Right forelimb (tissue), 1 donor: ENCODE data around the gene PRRX2.

Source experiments
- DNase-seq: peaks from one replicate; pipeline ENCODE4 v3.0.0-alpha.2; 2018

Gene PRRX2

DNA sequence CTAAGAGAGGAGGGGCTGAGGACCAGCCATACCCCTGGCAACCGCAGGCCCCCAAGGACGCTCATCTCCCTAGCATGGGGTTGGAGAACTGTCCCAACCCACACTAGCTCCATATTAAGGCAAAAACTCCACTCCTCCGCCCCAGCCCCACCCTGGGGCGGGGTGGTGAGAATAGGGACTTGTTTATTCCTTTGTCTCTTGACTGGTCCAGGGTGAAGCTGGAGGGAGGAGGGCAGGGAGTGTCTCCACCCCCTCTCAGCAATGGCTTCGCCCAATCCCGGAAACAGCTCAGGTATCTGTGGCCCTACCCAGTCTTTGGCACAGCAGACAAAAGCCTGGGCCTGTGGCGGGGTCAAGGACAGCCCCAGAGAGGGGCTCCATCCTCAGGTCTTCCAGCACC is 16.9 kb downstream of the PRRX2 start:
- DNase-seq, result no peak

DNA sequence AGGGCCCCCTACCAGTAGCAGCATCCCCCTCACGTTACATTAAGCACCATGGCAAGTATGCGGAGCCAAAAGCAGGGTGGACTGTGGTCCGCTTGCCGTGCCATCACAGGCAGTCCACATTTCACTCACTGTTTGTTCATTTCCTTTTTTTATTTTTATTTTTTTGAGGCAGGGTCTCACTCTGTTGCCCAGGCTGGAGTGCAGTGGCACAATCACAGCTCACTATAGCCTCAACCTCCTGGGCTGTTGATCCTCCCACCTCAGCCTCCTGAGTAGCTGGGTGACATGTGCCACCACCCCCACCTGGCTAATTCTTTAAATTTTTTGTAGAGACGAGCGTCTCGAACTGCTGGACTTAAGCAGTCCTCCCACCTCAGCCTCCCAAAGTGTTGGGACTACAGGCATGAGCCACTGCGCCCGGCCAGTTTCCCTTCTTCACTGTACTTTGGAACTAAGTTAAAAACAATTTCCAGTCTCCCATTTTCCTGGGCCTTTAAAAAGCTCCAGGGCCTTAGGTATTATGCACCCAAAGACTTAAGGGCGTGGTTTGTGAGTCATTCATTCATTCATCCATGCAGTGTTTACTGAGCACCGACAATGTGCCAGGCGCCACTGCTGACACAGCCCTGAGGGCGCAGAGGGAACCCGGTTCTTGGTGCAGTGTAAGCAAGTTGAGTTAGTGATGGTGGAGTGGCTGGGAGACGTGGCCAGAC is 19.9 kb downstream of the PRRX2 start:
- DNase-seq, result no peak

DNA sequence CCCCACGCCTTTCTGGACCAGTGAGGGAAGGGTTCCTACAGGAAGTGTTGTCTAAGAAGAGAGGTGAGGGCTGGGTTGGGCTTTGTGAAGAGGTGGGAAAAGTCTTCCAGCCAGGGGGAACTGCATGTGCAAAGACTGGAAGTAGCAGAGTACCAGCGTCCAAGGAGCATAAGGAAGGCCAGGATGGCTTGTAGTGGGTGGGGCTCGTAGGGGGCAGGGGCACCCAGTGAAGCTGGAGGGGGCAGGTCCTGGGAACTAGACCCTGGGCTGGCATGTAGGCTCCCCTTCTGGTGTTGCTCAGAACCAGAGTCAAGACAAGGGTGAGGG is 20.4 kb downstream of the PRRX2 start:
- DNase-seq, result no peak

DNA sequence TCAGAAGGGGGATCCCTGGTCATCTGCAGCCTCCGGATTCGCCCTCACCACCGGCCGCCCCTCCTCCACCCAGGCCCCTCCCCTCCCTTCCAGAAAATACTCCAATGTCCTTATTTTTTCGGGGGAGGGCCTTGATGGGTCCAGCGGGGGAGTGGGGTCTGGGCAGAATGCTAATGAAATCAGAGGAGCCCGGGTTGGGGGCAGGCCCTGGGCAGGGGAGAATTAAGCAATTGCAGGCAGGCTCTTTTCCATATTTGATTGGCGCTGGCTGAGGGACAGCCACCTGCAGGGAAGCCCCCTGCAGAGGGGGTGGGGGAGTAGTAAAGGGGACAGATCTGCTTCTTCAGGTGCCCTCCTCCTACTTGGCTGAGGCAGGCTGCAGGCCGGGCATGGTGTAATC is 21.3 kb downstream of the PRRX2 start:
- DNase-seq, result no peak

DNA sequence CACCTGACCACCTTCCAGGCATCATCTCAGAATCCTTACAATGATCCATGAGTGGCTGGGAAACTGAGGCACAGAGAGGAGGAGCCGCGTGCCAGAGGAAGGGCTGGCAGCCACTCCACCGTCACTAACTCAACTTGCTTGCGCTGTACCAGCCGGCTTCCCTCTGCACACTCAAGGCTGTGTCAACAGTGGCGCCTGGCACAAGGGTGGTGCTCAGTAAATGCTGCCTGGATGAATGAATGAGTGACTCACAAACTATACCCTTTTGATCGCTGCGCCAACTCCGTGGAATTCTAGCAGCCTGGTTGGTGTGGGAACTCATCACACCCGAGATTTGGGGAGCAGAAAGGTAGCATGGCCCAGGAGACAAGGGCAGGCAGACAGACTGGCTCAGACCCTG is 21.9 kb downstream of the PRRX2 start:
- DNase-seq, result no peak

DNA sequence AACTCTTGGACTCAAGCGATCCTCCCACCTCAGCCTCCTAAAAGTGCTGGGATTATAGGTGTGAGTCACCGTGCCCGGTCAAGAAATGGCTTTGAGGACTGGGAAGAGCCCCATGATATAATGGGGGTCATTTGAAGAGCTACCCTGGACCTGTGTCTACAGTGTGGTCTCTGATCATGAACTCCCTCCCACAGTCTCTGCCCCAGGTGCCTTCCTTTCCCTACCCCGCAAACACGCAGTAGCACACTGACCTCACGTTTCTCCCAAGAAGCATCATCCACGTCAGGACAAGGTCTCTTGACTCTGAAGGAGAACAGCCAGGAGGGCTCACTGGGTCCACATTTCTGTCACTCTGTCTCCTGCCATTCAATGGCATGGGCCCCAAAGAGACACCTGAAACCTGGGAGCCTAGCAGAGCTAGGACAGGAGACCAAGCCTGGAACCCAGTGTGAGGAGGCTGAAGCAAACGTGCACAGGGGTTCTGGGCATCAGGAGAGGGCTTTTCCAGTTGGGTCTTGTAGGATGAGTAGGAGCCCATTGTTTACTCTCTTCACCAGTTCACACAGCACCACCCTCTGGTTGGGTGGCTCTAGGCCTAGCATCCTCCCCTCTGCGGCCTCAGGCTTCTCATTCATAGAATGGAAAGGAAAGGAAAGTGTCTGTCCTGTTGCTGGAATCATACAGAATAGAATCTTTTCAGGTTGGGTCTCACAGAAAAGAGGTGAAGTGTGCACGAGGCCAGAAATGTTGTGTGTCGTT is 23.0 kb downstream of the PRRX2 start:
- DNase-seq, result no peak

DNA sequence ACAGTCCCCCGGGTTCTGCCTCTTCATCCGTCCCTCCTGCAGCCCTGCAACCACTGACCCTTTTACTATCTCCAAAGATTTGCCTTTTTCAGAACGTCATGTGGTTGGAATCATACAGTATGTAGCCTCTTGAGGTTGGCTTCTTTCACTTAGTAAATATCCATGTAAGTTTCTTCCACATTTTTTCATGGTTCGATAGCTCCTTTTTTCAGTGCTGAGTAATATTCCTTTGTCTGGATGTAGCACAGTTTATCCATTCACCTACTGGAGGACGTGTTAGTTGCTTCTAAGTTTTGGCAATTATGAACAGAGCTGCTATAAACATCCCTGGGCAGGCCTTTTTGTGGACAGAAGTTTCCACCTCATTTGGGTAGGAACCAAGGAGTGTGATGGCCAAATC is 27.1 kb downstream of the PRRX2 start:
- DNase-seq, result no peak

DNA sequence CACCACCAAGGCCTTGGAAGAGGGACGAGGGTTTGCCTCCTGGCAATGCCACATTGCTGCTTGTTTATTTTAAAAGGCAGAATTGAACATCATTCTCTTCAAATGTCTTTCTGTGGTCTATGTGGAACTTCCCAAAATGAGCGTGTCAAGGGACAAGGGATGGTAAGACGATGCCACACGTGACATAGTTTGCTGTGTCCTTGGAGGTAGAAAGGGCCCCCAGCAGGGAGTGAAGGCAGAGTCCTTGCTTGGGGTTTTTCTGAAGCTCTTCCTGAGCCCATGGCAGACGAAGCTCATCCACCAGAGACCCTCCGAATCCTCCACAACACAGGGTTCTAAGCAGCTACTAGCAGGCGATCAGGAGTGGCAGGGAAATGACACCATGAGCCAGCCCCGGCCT is 28.3 kb downstream of the PRRX2 start:
- DNase-seq, result no peak

DNA sequence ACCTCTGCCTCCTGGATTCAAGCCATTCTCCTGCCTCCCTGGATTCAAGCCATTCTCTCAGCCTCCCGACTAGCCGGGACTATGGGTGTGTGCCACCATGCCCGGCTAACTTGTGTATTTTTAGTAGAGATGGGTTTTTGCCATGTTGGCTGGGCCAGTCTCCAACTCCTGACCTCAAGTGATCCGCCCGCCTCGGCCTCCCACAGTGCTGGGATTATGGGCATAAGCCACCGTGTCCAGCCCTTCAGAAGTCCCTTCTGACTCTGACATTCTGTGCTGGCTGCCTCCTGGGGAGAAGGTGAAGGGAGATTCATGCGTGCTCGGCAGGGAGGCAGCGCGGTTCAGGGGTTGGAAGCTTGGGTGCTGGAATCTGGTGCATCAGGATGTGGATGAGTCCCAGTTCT is 28.8 kb downstream of the PRRX2 start:
- DNase-seq, result peak; percentile 60

DNA sequence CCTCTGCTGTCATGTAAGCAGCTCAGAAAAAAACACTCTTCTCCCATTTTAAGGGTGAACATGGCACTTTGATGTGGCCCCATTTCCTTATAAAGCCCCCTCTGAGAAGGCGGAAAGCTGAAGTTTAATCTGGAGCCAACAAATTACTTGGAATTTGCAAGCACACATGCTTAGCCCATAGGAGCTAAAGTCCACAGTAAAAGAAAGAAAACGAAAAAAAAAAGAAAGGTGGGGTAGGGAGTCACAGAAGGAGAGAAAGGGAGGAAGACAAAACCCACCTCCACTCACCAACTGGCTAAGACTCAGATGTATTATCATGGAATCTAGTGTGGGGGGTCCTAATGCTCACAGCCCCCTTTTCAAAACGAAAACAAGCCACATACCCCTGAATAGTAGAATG is 30.4 kb downstream of the PRRX2 start:
- no peak for DNase-seq

DNA sequence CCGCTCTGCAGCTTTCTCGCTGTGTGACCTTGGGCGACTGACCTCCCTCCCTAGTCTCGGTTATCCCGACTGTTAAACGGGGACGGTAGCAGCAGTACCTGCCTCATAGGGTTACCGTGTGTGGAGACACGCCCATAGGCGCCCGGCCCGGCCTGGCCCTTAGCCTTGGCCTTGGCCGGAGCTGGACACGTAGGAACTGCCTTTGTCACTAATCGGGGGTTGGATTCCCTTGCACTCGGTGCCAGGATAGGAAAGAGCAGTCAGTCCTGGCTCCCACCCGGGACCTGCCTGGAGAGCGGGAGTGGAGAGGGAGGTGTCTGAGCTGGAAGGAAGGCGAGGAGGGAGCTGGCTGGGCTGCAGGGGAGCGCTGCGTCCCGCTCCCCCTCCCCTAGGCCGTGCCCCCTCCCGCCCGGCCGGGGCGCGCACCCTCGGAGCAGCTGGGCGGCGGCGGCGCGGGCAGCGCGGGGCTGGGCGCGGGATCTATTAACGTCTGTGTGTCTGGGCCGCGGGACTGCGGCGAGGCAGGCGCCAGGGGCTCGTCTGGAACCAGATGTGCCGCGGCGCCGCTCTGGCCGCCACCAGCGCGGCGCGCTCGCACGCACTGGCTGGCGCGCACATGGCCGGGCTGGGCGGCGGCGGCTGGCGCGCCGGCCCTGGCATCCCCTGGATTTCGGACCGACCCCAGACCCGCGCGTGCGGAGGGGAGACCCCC is 31.7 kb downstream of the PRRX2 start:
- DNase-seq, result peak; percentile 80

DNA sequence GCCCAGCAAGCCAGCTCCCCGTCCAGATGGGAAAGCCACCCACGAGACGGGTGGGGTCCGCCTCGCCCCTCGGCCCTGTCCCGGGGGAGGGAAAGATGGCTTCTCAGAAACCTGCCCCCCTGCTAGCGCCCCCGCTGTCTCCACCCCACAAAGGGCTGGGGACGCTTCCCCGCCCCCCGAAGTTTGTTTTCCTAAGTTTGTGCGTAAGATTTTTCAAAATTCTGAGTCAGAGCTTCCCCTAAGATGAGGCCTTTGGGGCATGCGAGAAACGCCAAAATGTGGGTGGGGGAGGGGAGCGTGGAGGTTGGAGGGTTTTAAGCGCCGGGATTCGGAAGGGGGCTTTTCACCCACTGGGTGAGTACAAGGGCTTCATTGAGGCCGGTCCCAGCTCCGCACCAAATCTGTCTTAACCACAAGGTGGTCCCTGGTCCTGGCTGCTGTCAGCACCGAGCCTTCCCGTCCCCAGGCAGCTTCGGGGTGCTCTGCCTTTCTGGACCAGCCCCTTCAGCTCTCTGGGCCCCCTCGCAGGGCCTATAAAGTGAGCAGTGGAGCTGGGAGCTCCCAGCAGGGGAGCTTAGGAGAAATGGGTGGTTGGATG is 32.3 kb downstream of the PRRX2 start:
- DNase-seq, result peak; percentile 79

DNA sequence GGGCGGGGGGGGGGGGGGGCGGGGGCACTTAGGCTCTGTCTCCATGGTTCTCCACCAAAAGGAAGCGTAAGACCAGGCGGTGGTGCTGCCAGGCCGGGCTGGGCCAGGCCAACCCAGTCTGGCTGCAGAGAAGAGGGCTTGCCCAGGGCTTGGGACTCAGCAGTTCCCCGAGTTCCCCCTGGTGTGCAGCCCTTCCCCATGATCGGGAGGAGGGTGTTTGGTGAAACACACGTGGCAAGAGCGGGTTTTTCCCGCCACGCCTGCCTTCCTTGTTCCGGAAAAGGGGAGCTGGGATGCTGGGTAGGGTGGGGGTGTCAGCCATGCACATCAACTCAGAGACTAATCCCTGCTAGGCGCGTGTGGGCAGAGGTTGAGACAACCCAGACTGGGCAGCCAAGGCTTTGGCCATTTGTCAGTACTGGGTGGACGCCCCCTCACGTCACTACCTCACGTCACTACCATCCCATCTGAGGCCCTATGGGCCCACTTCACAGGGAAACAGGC is 32.9 kb downstream of the PRRX2 start:
- no peak for DNase-seq

DNA sequence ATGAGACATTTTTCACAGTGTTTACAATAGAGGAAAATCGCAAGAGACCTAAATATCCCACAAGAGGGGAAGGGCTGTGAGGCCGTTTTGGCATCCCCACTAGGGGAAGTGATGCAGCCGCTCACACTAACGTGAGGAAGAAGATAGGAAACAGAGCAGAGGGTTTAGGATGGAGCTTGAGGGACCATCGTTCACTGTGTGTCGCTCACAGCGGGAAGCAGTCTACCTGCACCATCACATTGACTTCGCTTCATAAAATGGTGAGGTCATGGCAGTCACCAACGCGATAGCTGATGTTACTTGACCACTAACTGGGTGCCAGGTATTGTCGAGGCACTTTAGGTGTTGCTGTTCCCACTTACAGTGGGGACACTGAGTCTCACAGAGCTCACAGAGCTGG is 35.6 kb downstream of the PRRX2 start:
- DNase-seq, result no peak

DNA sequence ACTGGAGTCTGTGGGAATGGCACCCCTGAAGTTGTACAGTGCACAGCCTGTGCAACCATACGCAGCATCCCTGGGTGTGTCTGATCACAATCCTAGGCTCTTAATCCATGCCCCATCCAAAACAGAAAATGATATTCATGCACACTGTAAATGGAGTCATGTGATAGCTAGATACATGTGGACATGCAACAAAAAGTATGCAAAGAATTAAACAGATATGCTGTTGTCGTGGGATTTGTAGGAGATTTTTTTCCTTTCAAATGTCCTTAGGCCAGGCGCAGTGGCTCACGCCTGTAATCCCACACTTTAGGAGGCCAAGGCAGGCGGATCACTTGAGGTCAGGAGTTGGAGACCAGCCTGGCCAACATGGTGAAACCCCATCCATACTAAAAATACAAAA is 36.1 kb downstream of the PRRX2 start:
- DNase-seq, result no peak

DNA sequence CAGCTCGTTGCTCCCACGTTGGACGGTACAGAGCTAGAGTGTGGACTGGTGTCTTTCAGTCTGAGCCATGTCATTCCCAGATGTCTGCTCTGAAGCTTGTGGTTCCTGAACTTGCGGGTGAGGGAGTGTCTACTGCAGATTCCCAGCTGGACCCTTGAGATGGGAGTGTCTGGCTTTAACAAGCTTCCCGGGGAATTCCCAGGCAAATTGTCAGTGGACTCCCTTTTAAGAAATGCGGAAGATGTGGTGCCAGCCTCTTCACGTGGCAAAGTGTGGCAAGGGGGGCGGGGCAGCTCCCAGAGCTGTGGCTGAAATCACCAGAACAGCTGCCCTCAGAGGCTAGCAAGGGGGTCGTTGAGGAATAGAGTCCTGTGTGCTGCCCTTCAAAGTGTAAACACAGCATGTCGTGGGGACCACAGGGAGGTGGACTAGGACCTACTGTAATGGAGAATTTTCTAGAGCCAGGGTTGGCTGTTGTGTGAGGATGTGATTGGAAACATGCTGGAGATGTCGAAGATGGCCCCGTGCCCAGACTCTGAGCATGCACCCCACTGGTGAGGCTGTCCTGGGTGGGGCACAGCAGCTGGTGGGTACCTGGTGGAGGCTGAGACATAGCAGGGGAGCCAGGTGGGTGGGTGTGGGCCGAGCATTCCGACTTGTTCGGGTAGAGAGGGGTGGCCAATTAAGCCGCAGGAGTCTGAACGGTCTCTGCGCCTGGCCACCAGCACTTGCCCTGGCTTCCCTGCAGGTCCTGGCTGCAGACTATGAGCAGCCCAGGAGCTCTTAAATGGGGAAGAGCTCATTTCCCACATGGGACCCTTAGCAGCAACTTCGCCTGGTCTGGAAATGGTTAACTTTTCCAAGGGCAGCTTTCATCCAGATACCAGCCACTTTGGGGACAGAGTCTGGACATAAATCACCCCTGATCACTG is 37.4 kb downstream of the PRRX2 start:
- peak; percentile 61 for DNase-seq

DNA sequence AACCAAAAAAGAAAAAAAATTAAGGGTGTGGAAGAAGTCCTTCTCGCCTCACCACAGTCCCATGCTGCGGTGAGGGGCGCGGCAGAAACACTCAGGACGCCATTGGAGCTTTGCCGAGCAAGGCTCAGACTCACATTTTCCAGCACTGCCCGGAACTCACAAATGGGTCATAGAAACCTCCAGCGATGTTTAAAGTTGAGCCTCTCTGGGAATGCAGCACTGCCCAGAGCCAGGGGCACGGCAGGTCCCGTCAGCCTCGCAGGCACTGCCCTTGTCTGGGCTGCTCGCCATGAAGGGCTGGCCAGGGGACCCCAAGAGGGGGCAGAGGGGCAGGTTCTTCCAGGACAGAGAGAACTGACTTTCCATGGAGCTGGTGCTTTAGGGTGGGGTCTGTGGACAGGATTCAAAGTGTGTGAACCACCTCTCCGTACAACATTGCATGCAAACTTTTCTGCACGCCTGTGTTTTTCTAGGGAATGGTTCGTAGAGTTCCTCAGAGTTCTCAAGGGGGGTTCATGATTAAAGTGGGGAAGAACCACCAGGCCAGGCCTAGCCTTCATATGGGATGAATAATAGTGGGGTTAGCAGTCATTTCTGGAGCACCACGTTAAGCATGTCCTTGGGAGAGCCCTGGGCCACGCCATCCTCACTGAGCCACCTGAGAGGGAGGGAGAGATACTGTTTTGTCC is 38.4 kb downstream of the PRRX2 start:
- peak; percentile 82 for DNase-seq

DNA sequence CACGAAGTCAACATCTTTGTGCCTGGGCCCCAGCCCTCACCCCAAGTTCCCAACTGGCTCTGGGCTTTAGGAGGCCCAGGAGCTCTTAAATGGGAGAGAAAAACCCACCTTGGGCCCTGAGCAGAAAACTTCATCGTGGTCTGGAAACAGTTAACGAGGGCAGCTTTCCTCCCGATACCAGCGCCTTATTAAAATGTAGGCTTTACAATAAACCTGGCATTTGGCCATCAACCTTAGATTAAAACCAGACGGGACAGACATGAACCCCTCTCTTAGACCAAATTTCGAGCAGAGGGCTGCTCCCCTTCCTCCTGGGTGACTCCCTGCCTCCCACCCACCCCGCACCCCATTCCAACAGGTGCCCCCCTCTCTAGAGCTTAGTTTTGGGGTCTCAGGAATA is 39.4 kb downstream of the PRRX2 start:
- DNase-seq, result no peak

DNA sequence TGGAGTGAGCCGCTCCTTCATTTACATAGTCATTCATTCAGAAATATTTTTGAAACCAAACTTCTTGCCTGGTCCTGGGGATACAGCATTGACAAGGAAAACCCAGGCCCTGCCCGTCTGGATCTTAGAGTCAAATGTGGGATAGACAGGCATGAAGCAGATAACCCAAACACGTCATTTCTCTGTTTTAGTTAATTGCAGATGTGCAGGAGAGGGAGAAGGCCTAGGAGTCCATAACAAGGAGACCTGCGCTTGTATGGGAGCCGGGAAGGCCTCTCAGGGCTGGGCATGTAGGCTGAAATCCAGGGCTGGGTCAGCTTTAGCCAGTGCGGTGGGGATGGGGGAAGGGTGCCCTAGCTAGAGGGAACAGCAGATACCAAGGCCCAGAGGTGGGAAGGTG is 43.3 kb downstream of the PRRX2 start:
- no peak for DNase-seq

DNA sequence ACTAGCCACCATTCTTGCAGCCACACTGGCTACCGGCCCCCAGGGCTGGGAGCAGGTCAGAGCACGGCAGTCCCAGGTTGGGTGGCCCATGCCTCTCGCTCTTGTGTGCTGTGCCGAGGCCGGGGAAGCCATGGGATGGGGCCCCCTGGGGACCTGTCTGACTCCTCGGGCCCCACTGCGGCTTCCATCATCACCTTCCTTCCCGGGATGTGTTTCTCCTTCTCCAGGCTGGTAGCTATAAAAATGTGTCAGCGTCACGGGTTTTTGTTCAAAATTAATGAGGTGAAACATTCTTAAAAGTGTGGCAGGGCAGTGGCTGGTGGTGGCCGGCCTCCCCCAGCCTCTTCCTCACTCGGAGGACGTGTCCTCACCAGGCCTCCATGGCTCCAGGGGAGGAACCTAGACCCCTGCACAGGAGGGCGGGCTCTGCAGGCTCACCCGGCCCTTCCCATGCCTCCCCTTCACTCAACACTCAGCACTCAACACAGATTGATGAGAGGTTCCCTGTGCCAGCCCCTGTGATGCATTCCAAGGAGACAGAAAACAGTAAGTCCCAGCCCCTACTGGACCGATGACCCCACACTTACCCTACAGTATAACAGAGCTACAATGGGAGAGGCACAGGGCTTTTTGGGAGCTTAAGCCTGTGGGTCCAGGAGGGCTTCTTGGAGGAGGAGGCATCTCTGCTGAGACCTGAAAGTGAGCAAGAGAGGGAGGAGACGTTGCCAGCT is 44.2 kb downstream of the PRRX2 start:
- no peak for DNase-seq

DNA sequence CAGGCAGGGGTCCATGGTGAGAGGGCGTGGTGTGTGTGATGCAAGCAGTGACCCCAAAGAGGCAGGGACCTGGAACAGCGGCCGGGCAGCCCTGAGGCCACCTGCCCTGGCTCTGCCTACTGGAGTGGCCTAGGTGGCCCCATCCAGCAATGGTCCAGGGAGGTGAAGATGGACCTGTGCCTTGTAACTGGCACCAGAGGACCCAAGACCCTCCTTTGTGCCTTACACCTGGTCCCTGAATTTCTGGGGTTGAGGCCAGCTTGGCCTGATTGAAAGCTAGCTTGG is 44.7 kb downstream of the PRRX2 start:
- DNase-seq, result no peak
